ENCODE data around the gene PSRC1.
A peak's percentile ranks its signal among the peaks of the same experiment; 100 is the strongest.

The PSRC1 gene

GRCh38 chr1:109243860-109244552 is 38.9 kb downstream of the PSRC1 start:
- Mint-ChIP-seq H3K4me3 (no peak overlapping the region), H3K36me3 (no peaks in the 10 kb centered on the region), H3K27ac (no peak overlapping the region), H3K27me3 (peaks cover 75% of the 10 kb centered on the region), H3K4me1 (peaks cover 4% of the 10 kb centered on the region), H3K9me3 (no peaks in the 10 kb centered on the region)
- DNase-seq = no peak
- CTCF ChIA-PET = interaction anchor here (1.2 to 1.3 kb wide), 2 partner anchors 21 to 289 kb away, joined by 3 read pairs; no protein-coding TSS in a partner anchor

GRCh38 chr1:109243221-109243620 is 39.7 kb downstream of the PSRC1 start:
- no peak overlapping the region for H3K4me3 Mint-ChIP-seq
- no peak overlapping the region for H3K27ac Mint-ChIP-seq
- CTCF ChIA-PET = interaction anchor here (1.2 kb wide), 1 partner anchor 290 kb away, joined by 3 read pairs; no protein-coding TSS in a partner anchor
- peaks cover 67% of the 10 kb centered on the region for H3K27me3 Mint-ChIP-seq
- no peak for DNase-seq
- H3K36me3 Mint-ChIP-seq = no peaks in the 10 kb centered on the region
- H3K9me3 Mint-ChIP-seq = no peaks in the 10 kb centered on the region
- peaks cover 2% of the 10 kb centered on the region for H3K4me1 Mint-ChIP-seq

- no peak overlapping the region for H3K4me3 Mint-ChIP-seq
- no peak for DNase-seq
Measured at GRCh38 chr1:109242387-109242786, 40.6 kb downstream of the PSRC1 start.

GRCh38 chr1:109241841-109242345 is 41.1 kb downstream of the PSRC1 start:
- Mint-ChIP-seq H3K27me3 (peaks cover 54% of the 10 kb centered on the region), H3K4me1 (peaks cover 2% of the 10 kb centered on the region), H3K36me3 (peaks cover 11% of the 10 kb centered on the region), H3K27ac (no peak overlapping the region), H3K4me3 (no peak overlapping the region), H3K9me3 (no peaks in the 10 kb centered on the region)
- CTCF ChIA-PET = interaction anchor here (0.6 kb wide), 1 partner anchor 1006 kb away, joined by 3 read pairs; no protein-coding TSS in a partner anchor
- no peak for DNase-seq

More at GRCh38 chr1:109242387-109242786, 40.6 kb downstream of the PSRC1 start:
- CTCF ChIA-PET = interaction anchor here (0.7 kb wide), 1 partner anchor 12 kb away, joined by 3 read pairs; no protein-coding TSS in a partner anchor
- peaks cover 7% of the 10 kb centered on the region for H3K36me3 Mint-ChIP-seq
- peaks cover 2% of the 10 kb centered on the region for H3K4me1 Mint-ChIP-seq
- H3K27me3 Mint-ChIP-seq = peaks cover 59% of the 10 kb centered on the region
- no peaks in the 10 kb centered on the region for H3K9me3 Mint-ChIP-seq
- H3K27ac Mint-ChIP-seq = no peak overlapping the region

- DNase-seq = no peak
- Mint-ChIP-seq H3K36me3 (peaks cover 14% of the 10 kb centered on the region), H3K4me1 (peaks cover 2% of the 10 kb centered on the region), H3K9me3 (no peaks in the 10 kb centered on the region), H3K4me3 (no peak overlapping the region), H3K27me3 (peaks cover 48% of the 10 kb centered on the region), H3K27ac (no peak overlapping the region)
- CTCF ChIA-PET = interaction anchor here (0.6 kb wide), 1 partner anchor 1006 kb away, joined by 3 read pairs; no protein-coding TSS in a partner anchor
Measured at GRCh38 chr1:109241344-109241743, 41.6 kb downstream of the PSRC1 start.

- Mint-ChIP-seq H3K4me3 (no peak overlapping the region), H3K4me1 (peaks cover 2% of the 10 kb centered on the region), H3K27ac (no peak overlapping the region)
Measured at GRCh38 chr1:109240158-109241152, 42.5 kb downstream of the PSRC1 start.

GRCh38 chr1:109239409-109240068 is 43.4 kb downstream of the PSRC1 start:
- CTCF ChIA-PET = interaction anchor here (0.6 to 2.9 kb wide), 8 partner anchors 10 to 293 kb away, joined by 3 to 13 read pairs (median 4); partner anchors contain the start of gene CELSR2
- H3K4me1 Mint-ChIP-seq = peaks cover 11% of the 10 kb centered on the region
- no peaks in the 10 kb centered on the region for H3K9me3 Mint-ChIP-seq
- peaks cover 29% of the 10 kb centered on the region for H3K36me3 Mint-ChIP-seq
- H3K27me3 Mint-ChIP-seq = peaks cover 33% of the 10 kb centered on the region
- no peak overlapping the region for H3K4me3 Mint-ChIP-seq
- peak; percentile 49 for DNase-seq
- no peak overlapping the region for H3K27ac Mint-ChIP-seq

More at GRCh38 chr1:109240158-109241152, 42.5 kb downstream of the PSRC1 start:
- peaks cover 21% of the 10 kb centered on the region for H3K36me3 Mint-ChIP-seq
- H3K27me3 Mint-ChIP-seq = peaks cover 40% of the 10 kb centered on the region
- CTCF ChIA-PET = interaction anchor here (1.3 to 2.9 kb wide), 3 partner anchors 9 to 292 kb away, joined by 3 to 13 read pairs (median 5); partner anchors contain the start of gene CELSR2
- no peaks in the 10 kb centered on the region for H3K9me3 Mint-ChIP-seq
- DNase-seq = peak; percentile 47

- no peaks in the 10 kb centered on the region for H3K9me3 Mint-ChIP-seq
- no peak overlapping the region for H3K27ac Mint-ChIP-seq
- no peak for DNase-seq
- no peak overlapping the region for H3K4me3 Mint-ChIP-seq
- CTCF ChIA-PET = interaction anchor here (0.8 to 2.9 kb wide), 8 partner anchors 11 to 293 kb away, joined by 3 to 13 read pairs (median 5); no protein-coding TSS in a partner anchor
- peaks cover 14% of the 10 kb centered on the region for H3K4me1 Mint-ChIP-seq
- H3K36me3 Mint-ChIP-seq = peaks cover 33% of the 10 kb centered on the region
- H3K27me3 Mint-ChIP-seq = peaks cover 28% of the 10 kb centered on the region
Measured at GRCh38 chr1:109239047-109239408, 43.9 kb downstream of the PSRC1 start.

GRCh38 chr1:109238382-109238781 is 44.6 kb downstream of the PSRC1 start:
- DNase-seq = no peak
- Mint-ChIP-seq H3K36me3 (peaks cover 33% of the 10 kb centered on the region), H3K9me3 (no peaks in the 10 kb centered on the region), H3K4me3 (no peak overlapping the region), H3K4me1 (peaks cover 14% of the 10 kb centered on the region), H3K27me3 (peaks cover 24% of the 10 kb centered on the region), H3K27ac (no peak overlapping the region)
- CTCF ChIA-PET = interaction anchor here (0.8 to 2.9 kb wide), 5 partner anchors 10 to 294 kb away, joined by 3 to 13 read pairs (median 5); no protein-coding TSS in a partner anchor

- H3K9me3 Mint-ChIP-seq = no peaks in the 10 kb centered on the region
- CTCF ChIA-PET = interaction anchor here (0.6 to 1.8 kb wide), 3 partner anchors 144 to 295 kb away, joined by 3 to 7 read pairs (median 3); no protein-coding TSS in a partner anchor
- peaks cover 14% of the 10 kb centered on the region for H3K4me1 Mint-ChIP-seq
- no peak for DNase-seq
- H3K4me3 Mint-ChIP-seq = no peak overlapping the region
- peaks cover 16% of the 10 kb centered on the region for H3K27me3 Mint-ChIP-seq
- H3K27ac Mint-ChIP-seq = peak overlapping the region; percentile 58
- H3K36me3 Mint-ChIP-seq = peaks cover 35% of the 10 kb centered on the region
Measured at GRCh38 chr1:109237512-109237911, 45.4 kb downstream of the PSRC1 start.

GRCh38 chr1:109235137-109235536 is 47.8 kb downstream of the PSRC1 start:
- DNase-seq = no peak
- Mint-ChIP-seq H3K4me3 (no peak overlapping the region), H3K36me3 (peaks cover 50% of the 10 kb centered on the region), H3K4me1 (peaks cover 12% of the 10 kb centered on the region), H3K9me3 (no peaks in the 10 kb centered on the region), H3K27me3 (no peaks in the 10 kb centered on the region), H3K27ac (no peak overlapping the region)
- CTCF ChIA-PET = no interaction called here

- peaks cover 12% of the 10 kb centered on the region for H3K4me1 Mint-ChIP-seq
- H3K27ac Mint-ChIP-seq = no peak overlapping the region
- no peaks in the 10 kb centered on the region for H3K27me3 Mint-ChIP-seq
- CTCF ChIA-PET = interaction anchor here (0.6 kb wide), 1 partner anchor 11 kb away, joined by 3 read pairs; no protein-coding TSS in a partner anchor
- no peak overlapping the region for H3K4me3 Mint-ChIP-seq
- H3K9me3 Mint-ChIP-seq = no peaks in the 10 kb centered on the region
- no peak for DNase-seq
- peaks cover 57% of the 10 kb centered on the region for H3K36me3 Mint-ChIP-seq
Measured at GRCh38 chr1:109231066-109231465, 51.9 kb downstream of the PSRC1 start.
